ENCODE measurements around the gene C17orf67.

- TF ChIP-seq REST (IDR thresholded peaks at IDR 0.05; ENCODE audit: low read depth, low read length) (no peak), POLR2A (IDR thresholded peaks at IDR 0.05; ENCODE audit: low read depth, low read length) (no peak), ZNF384 (IDR thresholded peaks at IDR 0.05; ENCODE audit: borderline replicate concordance, low read depth, low read length) (no peak), GATAD2B (conservative IDR thresholded peaks at IDR 0.05; ENCODE audit: low read depth) (no peak), SIN3A (IDR thresholded peaks at IDR 0.05; ENCODE audit: low read depth, low read length) (no peak), GABPA (IDR thresholded peaks at IDR 0.05; ENCODE audit: low read depth) (no peak), POLR2AphosphoS5 (IDR thresholded peaks at IDR 0.05; ENCODE audit: low read length) (no peak)
- TF ChIP-seq, protein P1, sequence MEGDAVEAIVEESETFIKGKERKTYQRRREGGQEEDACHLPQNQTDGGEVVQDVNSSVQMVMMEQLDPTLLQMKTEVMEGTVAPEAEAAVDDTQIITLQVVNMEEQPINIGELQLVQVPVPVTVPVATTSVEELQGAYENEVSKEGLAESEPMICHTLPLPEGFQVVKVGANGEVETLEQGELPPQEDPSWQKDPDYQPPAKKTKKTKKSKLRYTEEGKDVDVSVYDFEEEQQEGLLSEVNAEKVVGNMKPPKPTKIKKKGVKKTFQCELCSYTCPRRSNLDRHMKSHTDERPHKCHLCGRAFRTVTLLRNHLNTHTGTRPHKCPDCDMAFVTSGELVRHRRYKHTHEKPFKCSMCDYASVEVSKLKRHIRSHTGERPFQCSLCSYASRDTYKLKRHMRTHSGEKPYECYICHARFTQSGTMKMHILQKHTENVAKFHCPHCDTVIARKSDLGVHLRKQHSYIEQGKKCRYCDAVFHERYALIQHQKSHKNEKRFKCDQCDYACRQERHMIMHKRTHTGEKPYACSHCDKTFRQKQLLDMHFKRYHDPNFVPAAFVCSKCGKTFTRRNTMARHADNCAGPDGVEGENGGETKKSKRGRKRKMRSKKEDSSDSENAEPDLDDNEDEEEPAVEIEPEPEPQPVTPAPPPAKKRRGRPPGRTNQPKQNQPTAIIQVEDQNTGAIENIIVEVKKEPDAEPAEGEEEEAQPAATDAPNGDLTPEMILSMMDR (IDR thresholded peaks at IDR 0.05 in 2 of 3, conservative IDR thresholded peaks at IDR 0.05 in 1 of 3; ENCODE audit: control insufficient read depth in 2 of 3, extremely low read depth in 1 of 3, insufficient read depth in 1 of 3, low read depth in 3 of 3, low read length in 3 of 3): no peak
These were observed 70.7 kb downstream of the C17orf67 start for GRCh38 chr17:56762988-56763387.
